ENCODE results near the gene KCNA2. TPM values are rescaled to one million over a fixed set of nuclear protein-coding genes. Genes with fewer than 3 reads are reported as not detected.

The KCNA2 gene
- total and polyA plus RNA-seq, 2 donors (not counting 1 experiment from before 2014, with no cell fraction given): 0.17 TPM; not detected in 1

DNA sequence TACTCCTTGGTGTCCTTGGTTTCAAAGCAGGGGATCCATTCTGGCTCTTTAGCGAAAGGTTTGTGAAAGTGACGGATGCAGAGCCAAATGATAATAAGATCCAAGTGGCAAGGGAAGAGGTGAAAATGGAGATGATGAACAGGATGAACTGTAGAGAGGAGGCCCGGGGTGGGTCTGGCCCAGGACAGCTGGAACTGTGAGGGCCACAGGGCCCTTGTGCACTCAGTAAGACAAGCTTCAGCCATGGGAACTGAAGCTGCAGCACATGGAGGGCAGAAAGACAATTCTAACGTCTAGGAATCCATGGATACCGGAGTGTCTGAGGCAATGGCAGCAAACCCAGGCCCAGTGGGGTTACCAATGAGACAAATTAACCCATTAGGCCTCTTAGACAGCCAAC is 4.8 kb downstream of the KCNA2 start:
- DNase-seq (ENCODE audit: low read depth in 2 of 2): no peak
- TF ChIP-seq, protein P1, sequence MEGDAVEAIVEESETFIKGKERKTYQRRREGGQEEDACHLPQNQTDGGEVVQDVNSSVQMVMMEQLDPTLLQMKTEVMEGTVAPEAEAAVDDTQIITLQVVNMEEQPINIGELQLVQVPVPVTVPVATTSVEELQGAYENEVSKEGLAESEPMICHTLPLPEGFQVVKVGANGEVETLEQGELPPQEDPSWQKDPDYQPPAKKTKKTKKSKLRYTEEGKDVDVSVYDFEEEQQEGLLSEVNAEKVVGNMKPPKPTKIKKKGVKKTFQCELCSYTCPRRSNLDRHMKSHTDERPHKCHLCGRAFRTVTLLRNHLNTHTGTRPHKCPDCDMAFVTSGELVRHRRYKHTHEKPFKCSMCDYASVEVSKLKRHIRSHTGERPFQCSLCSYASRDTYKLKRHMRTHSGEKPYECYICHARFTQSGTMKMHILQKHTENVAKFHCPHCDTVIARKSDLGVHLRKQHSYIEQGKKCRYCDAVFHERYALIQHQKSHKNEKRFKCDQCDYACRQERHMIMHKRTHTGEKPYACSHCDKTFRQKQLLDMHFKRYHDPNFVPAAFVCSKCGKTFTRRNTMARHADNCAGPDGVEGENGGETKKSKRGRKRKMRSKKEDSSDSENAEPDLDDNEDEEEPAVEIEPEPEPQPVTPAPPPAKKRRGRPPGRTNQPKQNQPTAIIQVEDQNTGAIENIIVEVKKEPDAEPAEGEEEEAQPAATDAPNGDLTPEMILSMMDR (conservative IDR thresholded peaks at IDR 0.05 in 1 of 2, IDR thresholded peaks at IDR 0.05 in 1 of 2; ENCODE audit: low read depth in 1 of 2, low read length in 2 of 2): no peak
- TF ChIP-seq EZH2 (IDR thresholded peaks at IDR 0.05; ENCODE audit: low read length, missing control alignments): no peak
- H3K27me3 ChIP-seq (ENCODE audit: control insufficient read depth, insufficient read depth, low read length): peaks cover 24% of the 10 kb centered on the region

GRCh38 chr1:110600716-110601115 is 5.4 kb downstream of the KCNA2 start:
- Histone ChIP-seq H3K4me3 (replicated peaks in 1 of 4; ENCODE audit: control extremely low read depth in 1 of 4, insufficient read depth in 1 of 4, low read depth in 3 of 4, low read length in 4 of 4) (no peak overlapping the region), H3K27me3 (ENCODE audit: control insufficient read depth, insufficient read depth, low read length) (peaks cover 19% of the 10 kb centered on the region), H3K4me1 (ENCODE audit: control insufficient read depth, extremely low read depth, insufficient read depth, low read length) (no peaks in the 10 kb centered on the region), H3K79me2 (ENCODE audit: control insufficient read depth, insufficient read depth, low read length) (no peaks in the 10 kb centered on the region), H3K9me3 (ENCODE audit: control insufficient read depth, insufficient read depth, low read depth, low read length) (no peaks in the 10 kb centered on the region), H2AFZ (ENCODE audit: low read length) (no peak overlapping the region), H3K27ac (ENCODE audit: insufficient read depth, low read length) (no peak overlapping the region), H3K36me3 (ENCODE audit: control insufficient read depth, insufficient read depth, low read length) (no peaks in the 10 kb centered on the region), H4K20me1 (ENCODE audit: control insufficient read depth, extremely low read depth, insufficient read depth, low read length) (no peaks in the 10 kb centered on the region), H3K4me2 (ENCODE audit: extremely low read depth, insufficient read depth, low read length) (no peak overlapping the region), H3K9ac (ENCODE audit: insufficient read depth, low read length) (no peak overlapping the region)
- DNase-seq (ENCODE audit: low read depth in 2 of 2): no peak
- no peak for TF ChIP-seq EZH2 (IDR thresholded peaks at IDR 0.05; ENCODE audit: low read length, missing control alignments)
- TF ChIP-seq, protein P1 (conservative IDR thresholded peaks at IDR 0.05 in 1 of 2, IDR thresholded peaks at IDR 0.05 in 1 of 2; ENCODE audit: low read depth in 1 of 2, low read length in 2 of 2): no peak

More for the DNA sequence above, 4.8 kb downstream of the KCNA2 start:
- Histone ChIP-seq H3K79me2 (ENCODE audit: control insufficient read depth, insufficient read depth, low read length) (no peaks in the 10 kb centered on the region), H2AFZ (ENCODE audit: low read length) (no peak overlapping the region), H3K4me1 (ENCODE audit: control insufficient read depth, extremely low read depth, insufficient read depth, low read length) (no peaks in the 10 kb centered on the region), H3K27ac (ENCODE audit: insufficient read depth, low read length) (no peak overlapping the region), H3K4me3 (replicated peaks in 1 of 4; ENCODE audit: control extremely low read depth in 1 of 4, insufficient read depth in 1 of 4, low read depth in 3 of 4, low read length in 4 of 4) (no peak overlapping the region), H3K4me2 (ENCODE audit: extremely low read depth, insufficient read depth, low read length) (no peak overlapping the region), H3K36me3 (ENCODE audit: control insufficient read depth, insufficient read depth, low read length) (no peaks in the 10 kb centered on the region), H3K9ac (ENCODE audit: insufficient read depth, low read length) (no peak overlapping the region), H4K20me1 (ENCODE audit: control insufficient read depth, extremely low read depth, insufficient read depth, low read length) (no peaks in the 10 kb centered on the region), H3K9me3 (ENCODE audit: control insufficient read depth, insufficient read depth, low read depth, low read length) (no peaks in the 10 kb centered on the region)

GRCh38 chr1:110597966-110598365 is 8.2 kb downstream of the KCNA2 start:
- H3K4me1 ChIP-seq (ENCODE audit: control insufficient read depth, extremely low read depth, insufficient read depth, low read length): no peaks in the 10 kb centered on the region
- no peaks in the 10 kb centered on the region for H3K9me3 ChIP-seq (ENCODE audit: control insufficient read depth, insufficient read depth, low read depth, low read length)
- H4K20me1 ChIP-seq (ENCODE audit: control insufficient read depth, extremely low read depth, insufficient read depth, low read length): no peaks in the 10 kb centered on the region
- TF ChIP-seq, protein P1 (conservative IDR thresholded peaks at IDR 0.05 in 1 of 2, IDR thresholded peaks at IDR 0.05 in 1 of 2; ENCODE audit: low read depth in 1 of 2, low read length in 2 of 2): no peak
- TF ChIP-seq EZH2 (IDR thresholded peaks at IDR 0.05; ENCODE audit: low read length, missing control alignments): no peak
- H3K36me3 ChIP-seq (ENCODE audit: control insufficient read depth, insufficient read depth, low read length): no peaks in the 10 kb centered on the region
- no peak overlapping the region for H2AFZ ChIP-seq (ENCODE audit: low read length)
- no peak overlapping the region for H3K4me3 ChIP-seq (replicated peaks in 1 of 4; ENCODE audit: control extremely low read depth in 1 of 4, insufficient read depth in 1 of 4, low read depth in 3 of 4, low read length in 4 of 4)
- H3K27ac ChIP-seq (ENCODE audit: insufficient read depth, low read length): no peak overlapping the region
- no peak overlapping the region for H3K9ac ChIP-seq (ENCODE audit: insufficient read depth, low read length)
- H3K4me2 ChIP-seq (ENCODE audit: extremely low read depth, insufficient read depth, low read length): no peak overlapping the region
- no peaks in the 10 kb centered on the region for H3K79me2 ChIP-seq (ENCODE audit: control insufficient read depth, insufficient read depth, low read length)
- peaks cover 6% of the 10 kb centered on the region for H3K27me3 ChIP-seq (ENCODE audit: control insufficient read depth, insufficient read depth, low read length)
- no peak for DNase-seq (ENCODE audit: low read depth in 2 of 2)

Data from fibroblast of lung (primary cell).